GM12891 (cell line): ENCODE data around the gene MPHOSPH9.
"Not testable (repeated sequence)": the region's sequence is repeated elsewhere in the genome, so short reads cannot be mapped to it uniquely, and the experiment has no call there.

ENCODE experiments used
- DNase-seq: peaks from one replicate; pipeline ENCODE4 v3.0.0; 2011; ENCODE audit warnings: low spot score; ENCODE audit not compliant: insufficient read length
- FAIRE-seq: peaks from 2 replicates; lab custom pipeline; 2011; peaks lifted over from hg19 to GRCh38; lab: Jason Lieb, UNC
- PAX5 ChIP-seq: IDR thresholded peaks from 2 replicates; pipeline ENCODE4 v1.6.1; 2011; ENCODE audit warnings: low read length, moderate library complexity, mild to moderate bottlenecking; ENCODE audit not compliant: insufficient read depth, severe bottlenecking
- POLR2A ChIP-seq: IDR thresholded peaks from 2 replicates; pipeline ENCODE4 v1.6.1; 2011; ENCODE audit warnings: low read depth, low read length, control low read depth
- POLR2AphosphoS5 ChIP-seq: IDR thresholded peaks from 2 replicates; pipeline ENCODE4 v1.6.1; 2011; ENCODE audit warnings: low read depth, low read length, control low read depth
- POU2F2 ChIP-seq: IDR thresholded peaks from 2 replicates; pipeline ENCODE4 v1.6.1; 2011; ENCODE audit warnings: low read depth, mild to moderate bottlenecking, control low read depth, low read length, moderate library complexity
- SPI1 ChIP-seq: IDR thresholded peaks from 2 replicates; pipeline ENCODE4 v1.6.1; 2011; ENCODE audit warnings: low read depth, low read length, control low read depth
- TAF1 ChIP-seq: IDR thresholded peaks from 2 replicates; pipeline ENCODE4 v1.6.1; 2011; ENCODE audit warnings: low read depth, low read length, control low read depth

MPHOSPH9 gene

GRCh38 chr12:123260081-123260480 lies 27.1 kb upstream of the MPHOSPH9 start:
- DNase-seq (no peak), FAIRE-seq (no peak)
- TF ChIP-seq POU2F2 (no peak), SPI1 (no peak), PAX5 (no peak), TAF1 (no peak), POLR2AphosphoS5 (no peak), POLR2A (no peak)

DNA sequence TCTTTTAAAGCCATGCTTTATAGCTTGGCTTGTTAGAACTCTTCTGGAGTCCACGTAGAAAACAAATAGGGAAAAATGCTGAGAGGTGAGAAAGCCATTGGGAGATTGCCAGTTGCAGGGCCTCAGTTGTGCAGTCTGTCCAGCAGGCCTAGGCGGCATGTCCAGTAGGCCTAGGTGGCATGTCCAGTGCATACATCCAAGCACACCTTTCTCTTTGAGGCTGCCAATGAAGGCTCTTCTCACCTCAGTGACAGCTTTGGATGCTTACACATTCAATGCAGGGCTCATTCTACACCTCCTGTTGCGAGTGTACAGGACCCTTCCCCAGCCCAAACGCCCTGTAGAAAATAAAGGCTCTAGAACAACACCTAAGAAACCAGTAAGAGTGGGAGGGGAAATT lies 25.7 kb upstream of the MPHOSPH9 start:
- FAIRE-seq (no peak), DNase-seq (no peak)
- no peak for TF ChIP-seq SPI1

DNA sequence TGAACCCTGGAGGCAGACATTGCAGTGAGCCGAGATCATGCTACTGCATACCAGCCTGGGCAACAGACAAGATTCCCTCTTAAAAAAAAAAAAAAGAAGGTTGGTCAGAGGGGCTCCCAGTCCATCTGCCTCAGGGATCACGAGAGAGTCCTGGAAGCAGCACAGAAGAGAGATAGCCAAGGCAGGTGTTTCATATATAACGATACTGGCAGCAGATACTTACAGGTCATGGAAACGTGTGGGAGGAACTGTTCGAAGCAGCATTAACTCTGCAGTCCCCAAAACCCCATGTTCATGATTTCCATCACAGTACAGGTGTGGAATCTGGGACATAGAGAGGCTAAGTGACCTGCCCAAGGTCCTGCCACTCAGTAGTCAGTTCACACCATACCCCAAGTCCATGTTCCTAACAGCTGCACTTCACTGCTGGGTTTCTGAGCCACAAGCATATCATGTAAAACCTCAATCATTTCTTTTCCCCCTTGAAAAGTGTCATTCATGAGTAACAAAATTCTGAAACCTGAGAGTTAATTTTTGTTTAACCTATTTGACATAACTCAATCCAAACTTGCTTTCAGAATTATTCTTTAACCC lies 22.0 kb upstream of the MPHOSPH9 start:
- DNase-seq (no peak), FAIRE-seq (no peak)
- no peak for TF ChIP-seq POLR2A
- no peak for TF ChIP-seq POU2F2
- no peak for TF ChIP-seq TAF1
- TF ChIP-seq POLR2AphosphoS5 = no peak
- TF ChIP-seq PAX5 = no peak
- no peak for TF ChIP-seq SPI1

GRCh38 chr12:123253641-123254459 lies 20.9 kb upstream of the MPHOSPH9 start:
- no peak for TF ChIP-seq POLR2A
- no peak for TF ChIP-seq SPI1
- no peak for TF ChIP-seq PAX5
- TF ChIP-seq POLR2AphosphoS5 = no peak
- TF ChIP-seq POU2F2 = no peak
- no peak for TF ChIP-seq TAF1
- DNase-seq (no peak), FAIRE-seq (no peak)

DNA sequence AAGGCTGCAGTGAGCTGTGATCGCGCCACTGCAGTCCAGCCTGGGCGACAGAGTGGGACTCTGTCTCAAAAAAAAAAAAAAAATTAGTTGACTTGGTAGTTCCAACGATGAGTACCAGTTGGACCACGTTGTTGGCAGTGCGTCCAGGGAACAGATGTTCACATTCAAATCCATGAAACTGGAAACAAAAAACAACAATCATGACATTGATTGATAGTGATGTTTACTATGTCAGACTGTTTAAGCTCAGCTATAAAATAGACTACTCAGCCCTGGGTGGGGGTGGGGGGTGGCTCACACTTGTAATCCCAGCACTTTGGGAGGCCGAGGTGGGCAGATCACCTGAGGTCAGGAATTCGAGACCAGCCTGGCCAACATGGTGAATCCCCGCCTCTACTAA lies 19.4 kb upstream of the MPHOSPH9 start:
- not testable (repeated sequence) for DNase-seq, FAIRE-seq

GRCh38 chr12:123251403-123252076 lies 18.6 kb upstream of the MPHOSPH9 start:
- no peak for FAIRE-seq

GRCh38 chr12:123250471-123251383 lies 17.8 kb upstream of the MPHOSPH9 start:
- FAIRE-seq = no peak
- DNase-seq = no peak
- TF ChIP-seq PAX5 (no peak), POLR2A (no peak), POLR2AphosphoS5 (no peak), TAF1 (no peak), SPI1 (no peak), POU2F2 (no peak)

More at GRCh38 chr12:123251403-123252076, 18.6 kb upstream of the MPHOSPH9 start:
- no peak for DNase-seq
- TF ChIP-seq TAF1 = no peak
- no peak for TF ChIP-seq POU2F2
- no peak for TF ChIP-seq SPI1
- no peak for TF ChIP-seq POLR2A
- no peak for TF ChIP-seq PAX5
- TF ChIP-seq POLR2AphosphoS5 = no peak

DNA sequence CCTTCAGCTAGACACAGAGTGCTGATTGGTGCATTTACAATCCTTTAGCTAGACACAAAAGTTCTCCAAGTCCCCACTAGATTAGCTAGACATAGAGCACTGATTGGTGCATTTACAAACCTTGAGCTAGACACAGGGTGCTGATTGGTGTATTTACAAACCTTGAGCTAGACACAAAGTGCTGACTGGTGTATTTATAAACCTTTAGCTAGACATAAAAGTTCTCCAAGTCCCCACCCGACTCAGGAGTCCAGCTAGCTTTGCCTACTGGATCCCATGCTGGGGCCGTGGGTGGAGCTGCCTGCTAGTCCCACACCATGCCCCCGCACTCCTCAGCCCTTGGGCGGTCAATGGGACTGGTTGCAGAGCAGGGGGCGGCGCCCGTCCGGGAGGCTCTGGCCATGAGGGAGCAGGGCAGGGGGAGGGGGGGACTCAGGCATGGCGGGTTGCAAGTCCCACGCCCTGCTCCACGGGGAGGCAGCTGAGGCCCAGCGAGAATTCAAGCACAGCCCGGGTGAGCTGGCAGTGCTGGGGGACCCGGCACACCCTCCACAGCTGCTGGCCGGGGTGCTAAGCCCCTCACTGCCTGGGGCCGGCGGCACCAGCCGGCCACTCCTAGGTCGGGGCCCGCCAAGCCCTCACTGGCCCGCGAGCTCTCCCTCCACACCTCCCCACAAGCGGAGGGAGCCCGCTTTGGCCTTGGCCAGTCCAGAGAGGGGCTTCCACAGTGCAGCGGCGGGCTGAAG lies 16.2 kb upstream of the MPHOSPH9 start:
- not testable (repeated sequence) for FAIRE-seq, DNase-seq

GRCh38 chr12:123248129-123248528 lies 15.2 kb upstream of the MPHOSPH9 start:
- FAIRE-seq = not testable (repeated sequence)

More at GRCh38 chr12:123248129-123248528, 15.2 kb upstream of the MPHOSPH9 start:
- DNase-seq = not testable (repeated sequence)
